ENCODE data around the gene ALDOB. TPM values are rescaled to one million over a fixed set of nuclear protein-coding genes. Genes with fewer than 3 reads are reported as not detected.

The ALDOB gene
- total and polyA plus RNA-seq, 2 experiments from 2014 or later, result not detected

DNA sequence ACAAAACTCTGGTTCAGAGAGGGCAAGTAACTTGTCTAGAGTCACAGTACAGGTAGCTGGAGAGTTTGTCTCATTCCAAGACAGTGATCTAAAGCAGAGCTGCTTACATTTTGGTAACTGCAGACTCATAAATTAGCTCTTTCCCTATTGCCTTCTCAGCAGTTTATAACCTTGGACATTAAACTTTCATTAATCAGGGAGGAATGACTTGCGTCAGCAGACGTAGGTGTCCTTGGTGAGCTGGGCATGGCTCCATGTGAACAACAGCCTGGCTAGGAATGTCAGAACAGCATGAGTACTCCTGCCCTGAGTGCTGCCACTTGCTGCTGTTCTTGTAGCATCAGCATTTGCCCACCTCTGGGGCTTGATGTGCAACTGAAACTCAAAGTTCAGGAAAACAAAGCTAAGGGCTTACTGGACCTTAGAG, 2.2 kb upstream of the ALDOB start:
- Histone ChIP-seq H3K36me3 (ENCODE audit: insufficient read depth) (no peaks in the 10 kb centered on the region), H3K4me3 (no peak overlapping the region), H3K79me2 (replicated peaks; ENCODE audit: insufficient read depth) (no peaks in the 10 kb centered on the region), H3K9me2 (ENCODE audit: insufficient read depth) (no peaks in the 10 kb centered on the region; the same call in 1 of the 2 replicates), H3K4me1 (ENCODE audit: insufficient read depth) (no peaks in the 10 kb centered on the region), H3K27me3 (ENCODE audit: insufficient read depth) (no peaks in the 10 kb centered on the region), H2AFZ (no peak overlapping the region), H3F3A (replicated peaks; ENCODE audit: low read depth) (no peaks in the 10 kb centered on the region), H3K27ac (ENCODE audit: low read depth) (no peak overlapping the region), H3K4me2 (no peak overlapping the region), H4K20me1 (replicated peaks; ENCODE audit: insufficient read depth) (no peaks in the 10 kb centered on the region)
- H3K27ac Mint-ChIP-seq, result no peak overlapping the region
- no peak for TF ChIP-seq CTCF (conservative IDR thresholded peaks at IDR 0.05; ENCODE audit: low read depth in 2 of 2)
- TF ChIP-seq, protein P1, sequence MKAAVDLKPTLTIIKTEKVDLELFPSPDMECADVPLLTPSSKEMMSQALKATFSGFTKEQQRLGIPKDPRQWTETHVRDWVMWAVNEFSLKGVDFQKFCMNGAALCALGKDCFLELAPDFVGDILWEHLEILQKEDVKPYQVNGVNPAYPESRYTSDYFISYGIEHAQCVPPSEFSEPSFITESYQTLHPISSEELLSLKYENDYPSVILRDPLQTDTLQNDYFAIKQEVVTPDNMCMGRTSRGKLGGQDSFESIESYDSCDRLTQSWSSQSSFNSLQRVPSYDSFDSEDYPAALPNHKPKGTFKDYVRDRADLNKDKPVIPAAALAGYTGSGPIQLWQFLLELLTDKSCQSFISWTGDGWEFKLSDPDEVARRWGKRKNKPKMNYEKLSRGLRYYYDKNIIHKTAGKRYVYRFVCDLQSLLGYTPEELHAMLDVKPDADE (IDR thresholded peaks at IDR 0.05), result no peak
- TF ChIP-seq ZNF114 (CRISPR knock-in tag; IDR thresholded peaks at IDR 0.05), result no peak
- TF ChIP-seq CREB1 (CRISPR knock-in tag; IDR thresholded peaks at IDR 0.05; ENCODE audit: low read depth), result no peak
- no peak for TF ChIP-seq EZH2phosphoT487 (IDR thresholded peaks at IDR 0.05; ENCODE audit: unreplicated experiment)
- TF ChIP-seq JUNB (IDR thresholded peaks at IDR 0.05; ENCODE audit: unreplicated experiment), result no peak
- TF ChIP-seq, protein P2, sequence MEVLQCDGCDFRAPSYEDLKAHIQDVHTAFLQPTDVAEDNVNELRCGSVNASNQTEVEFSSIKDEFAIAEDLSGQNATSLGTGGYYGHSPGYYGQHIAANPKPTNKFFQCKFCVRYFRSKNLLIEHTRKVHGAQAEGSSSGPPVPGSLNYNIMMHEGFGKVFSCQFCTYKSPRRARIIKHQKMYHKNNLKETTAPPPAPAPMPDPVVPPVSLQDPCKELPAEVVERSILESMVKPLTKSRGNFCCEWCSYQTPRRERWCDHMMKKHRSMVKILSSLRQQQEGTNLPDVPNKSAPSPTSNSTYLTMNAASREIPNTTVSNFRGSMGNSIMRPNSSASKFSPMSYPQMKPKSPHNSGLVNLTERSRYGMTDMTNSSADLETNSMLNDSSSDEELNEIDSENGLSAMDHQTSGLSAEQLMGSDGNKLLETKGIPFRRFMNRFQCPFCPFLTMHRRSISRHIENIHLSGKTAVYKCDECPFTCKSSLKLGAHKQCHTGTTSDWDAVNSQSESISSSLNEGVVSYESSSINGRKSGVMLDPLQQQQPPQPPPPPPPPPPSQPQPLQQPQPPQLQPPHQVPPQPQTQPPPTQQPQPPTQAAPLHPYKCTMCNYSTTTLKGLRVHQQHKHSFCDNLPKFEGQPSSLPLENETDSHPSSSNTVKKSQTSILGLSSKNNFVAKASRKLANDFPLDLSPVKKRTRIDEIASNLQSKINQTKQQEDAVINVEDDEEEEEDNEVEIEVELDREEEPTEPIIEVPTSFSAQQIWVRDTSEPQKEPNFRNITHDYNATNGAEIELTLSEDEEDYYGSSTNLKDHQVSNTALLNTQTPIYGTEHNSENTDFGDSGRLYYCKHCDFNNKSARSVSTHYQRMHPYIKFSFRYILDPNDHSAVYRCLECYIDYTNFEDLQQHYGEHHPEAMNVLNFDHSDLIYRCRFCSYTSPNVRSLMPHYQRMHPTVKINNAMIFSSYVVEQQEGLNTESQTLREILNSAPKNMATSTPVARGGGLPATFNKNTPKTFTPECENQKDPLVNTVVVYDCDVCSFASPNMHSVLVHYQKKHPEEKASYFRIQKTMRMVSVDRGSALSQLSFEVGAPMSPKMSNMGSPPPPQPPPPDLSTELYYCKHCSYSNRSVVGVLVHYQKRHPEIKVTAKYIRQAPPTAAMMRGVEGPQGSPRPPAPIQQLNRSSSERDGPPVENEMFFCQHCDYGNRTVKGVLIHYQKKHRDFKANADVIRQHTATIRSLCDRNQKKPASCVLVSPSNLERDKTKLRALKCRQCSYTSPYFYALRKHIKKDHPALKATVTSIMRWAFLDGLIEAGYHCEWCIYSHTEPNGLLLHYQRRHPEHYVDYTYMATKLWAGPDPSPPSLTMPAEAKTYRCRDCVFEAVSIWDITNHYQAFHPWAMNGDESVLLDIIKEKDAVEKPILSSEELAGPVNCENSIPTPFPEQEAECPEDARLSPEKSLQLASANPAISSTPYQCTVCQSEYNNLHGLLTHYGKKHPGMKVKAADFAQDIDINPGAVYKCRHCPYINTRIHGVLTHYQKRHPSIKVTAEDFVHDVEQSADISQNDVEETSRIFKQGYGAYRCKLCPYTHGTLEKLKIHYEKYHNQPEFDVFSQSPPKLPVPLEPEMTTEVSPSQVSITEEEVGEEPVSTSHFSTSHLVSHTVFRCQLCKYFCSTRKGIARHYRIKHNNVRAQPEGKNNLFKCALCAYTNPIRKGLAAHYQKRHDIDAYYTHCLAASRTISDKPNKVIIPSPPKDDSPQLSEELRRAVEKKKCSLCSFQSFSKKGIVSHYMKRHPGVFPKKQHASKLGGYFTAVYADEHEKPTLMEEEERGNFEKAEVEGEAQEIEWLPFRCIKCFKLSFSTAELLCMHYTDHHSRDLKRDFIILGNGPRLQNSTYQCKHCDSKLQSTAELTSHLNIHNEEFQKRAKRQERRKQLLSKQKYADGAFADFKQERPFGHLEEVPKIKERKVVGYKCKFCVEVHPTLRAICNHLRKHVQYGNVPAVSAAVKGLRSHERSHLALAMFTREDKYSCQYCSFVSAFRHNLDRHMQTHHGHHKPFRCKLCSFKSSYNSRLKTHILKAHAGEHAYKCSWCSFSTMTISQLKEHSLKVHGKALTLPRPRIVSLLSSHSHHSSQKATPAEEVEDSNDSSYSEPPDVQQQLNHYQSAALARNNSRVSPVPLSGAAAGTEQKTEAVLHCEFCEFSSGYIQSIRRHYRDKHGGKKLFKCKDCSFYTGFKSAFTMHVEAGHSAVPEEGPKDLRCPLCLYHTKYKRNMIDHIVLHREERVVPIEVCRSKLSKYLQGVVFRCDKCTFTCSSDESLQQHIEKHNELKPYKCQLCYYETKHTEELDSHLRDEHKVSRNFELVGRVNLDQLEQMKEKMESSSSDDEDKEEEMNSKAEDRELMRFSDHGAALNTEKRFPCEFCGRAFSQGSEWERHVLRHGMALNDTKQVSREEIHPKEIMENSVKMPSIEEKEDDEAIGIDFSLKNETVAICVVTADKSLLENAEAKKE (CRISPR knock-in tag; IDR thresholded peaks at IDR 0.05), result no peak
- no peak for TF ChIP-seq STAT1 (IDR thresholded peaks at IDR 0.05; ENCODE audit: unreplicated experiment)
- no peak for TF ChIP-seq POLR2AphosphoS5 (IDR thresholded peaks at IDR 0.05; ENCODE audit: low read depth)
- TF ChIP-seq REST (IDR thresholded peaks at IDR 0.05; ENCODE audit: unreplicated experiment), result no peak
- no peak for TF ChIP-seq NANOG (IDR thresholded peaks at IDR 0.05; ENCODE audit: borderline replicate concordance)
- no peak for TF ChIP-seq EZH2 (IDR thresholded peaks at IDR 0.05; ENCODE audit: low read depth, unreplicated experiment)
- TF ChIP-seq ZNF331 (CRISPR knock-in tag; IDR thresholded peaks at IDR 0.05; ENCODE audit: low read depth), result no peak
- H3K9me3 Mint-ChIP-seq, result no peaks in the 10 kb centered on the region
- no peaks in the 10 kb centered on the region for H3K27me3 Mint-ChIP-seq (ENCODE audit: insufficient read depth, low read depth, poor library complexity)
- DNase-seq (ENCODE audit: low spot score), result no peak
- H3K4me3 Mint-ChIP-seq, result no peak overlapping the region
- H3K4me1 Mint-ChIP-seq, result no peaks in the 10 kb centered on the region; the same call in 2 of the 3 replicates
- no peak for ATAC-seq
- no peaks in the 10 kb centered on the region for H3K36me3 Mint-ChIP-seq (ENCODE audit: low read depth)
